ENCODE data around the gene HOXD9. TPM values are rescaled to one million over a fixed set of nuclear protein-coding genes. Genes with fewer than 3 reads are reported as not detected.

HOXD9 gene
- total RNA-seq, 1 donor from 2014 or later = not detected

GRCh38 chr2:176112375-176113302 lies 9.9 kb upstream of the HOXD9 start:
- H3K9me3 Mint-ChIP-seq (ENCODE audit: unreplicated experiment) = no peaks in the 10 kb centered on the region
- H3K27ac Mint-ChIP-seq (ENCODE audit: unreplicated experiment) = no peak overlapping the region
- no peak overlapping the region for H3K4me3 Mint-ChIP-seq (ENCODE audit: unreplicated experiment)
- DNase-seq (ENCODE audit: extremely low spot score, unreplicated experiment) = no peak
- H3K27me3 Mint-ChIP-seq (ENCODE audit: unreplicated experiment) = peaks cover 87% of the 10 kb centered on the region
- no peak for TF ChIP-seq CTCF (IDR thresholded peaks at IDR 0.05)
- H3K36me3 Mint-ChIP-seq (ENCODE audit: unreplicated experiment) = no peaks in the 10 kb centered on the region
- H3K4me1 Mint-ChIP-seq (ENCODE audit: unreplicated experiment) = peaks cover 7% of the 10 kb centered on the region

- no peak overlapping the region for H3K27ac Mint-ChIP-seq (ENCODE audit: unreplicated experiment)
- peaks cover 97% of the 10 kb centered on the region for H3K27me3 Mint-ChIP-seq (ENCODE audit: unreplicated experiment)
- TF ChIP-seq CTCF (IDR thresholded peaks at IDR 0.05) = no peak
- H3K9me3 Mint-ChIP-seq (ENCODE audit: unreplicated experiment) = peaks cover 3% of the 10 kb centered on the region
- peaks cover 5% of the 10 kb centered on the region for H3K4me1 Mint-ChIP-seq (ENCODE audit: unreplicated experiment)
- H3K36me3 Mint-ChIP-seq (ENCODE audit: unreplicated experiment) = no peaks in the 10 kb centered on the region
- no peak overlapping the region for H3K4me3 Mint-ChIP-seq (ENCODE audit: unreplicated experiment)
- DNase-seq (ENCODE audit: extremely low spot score, unreplicated experiment) = no peak
Measured at GRCh38 chr2:176114120-176114929, 8.2 kb upstream of the HOXD9 start.

GRCh38 chr2:176114930-176115625 lies 7.4 kb upstream of the HOXD9 start:
- Mint-ChIP-seq H3K4me1 (ENCODE audit: unreplicated experiment) (peaks cover 3% of the 10 kb centered on the region), H3K9me3 (ENCODE audit: unreplicated experiment) (peaks cover 3% of the 10 kb centered on the region), H3K4me3 (ENCODE audit: unreplicated experiment) (no peak overlapping the region), H3K36me3 (ENCODE audit: unreplicated experiment) (no peaks in the 10 kb centered on the region), H3K27me3 (ENCODE audit: unreplicated experiment) (peaks cover 97% of the 10 kb centered on the region), H3K27ac (ENCODE audit: unreplicated experiment) (no peak overlapping the region)
- no peak for TF ChIP-seq CTCF (IDR thresholded peaks at IDR 0.05)
- DNase-seq (ENCODE audit: extremely low spot score, unreplicated experiment) = no peak

- no peak within 1 kb of the TSS for H3K4me3 Mint-ChIP-seq (ENCODE audit: unreplicated experiment)
- DNase-seq (ENCODE audit: extremely low spot score, unreplicated experiment) = no peak
- H3K4me1 Mint-ChIP-seq (ENCODE audit: unreplicated experiment) = peaks cover 2% of the 10 kb centered on the region
- no peak within 1 kb of the TSS for H3K27ac Mint-ChIP-seq (ENCODE audit: unreplicated experiment)
- H3K9me3 Mint-ChIP-seq (ENCODE audit: unreplicated experiment) = peaks cover 3% of the 10 kb centered on the region
- no peak for TF ChIP-seq CTCF (IDR thresholded peaks at IDR 0.05)
- H3K36me3 Mint-ChIP-seq (ENCODE audit: unreplicated experiment) = peaks cover 1% of the 10 kb centered on the region
- peaks cover 97% of the 10 kb centered on the region for H3K27me3 Mint-ChIP-seq (ENCODE audit: unreplicated experiment)
Measured at GRCh38 chr2:176115883-176116813, 6.4 kb upstream of the HOXD9 start, which contains the start of gene HOXD10. Gene HOXD10 (plus strand): TSS chr2:176116778. CDS start chr2:176116834, 56 bp downstream.
